Thoracic aorta (tissue), 2 donors: Measurements from ENCODE around the gene TCF7. TPM values are rescaled to one million over a fixed set of nuclear protein-coding genes. Genes with fewer than 3 reads are reported as not detected.

Experiments used
- ATAC-seq: fragments of 150-250 bp; one replicate; pipeline ENCODE4 v1.8.0; 2017; ENCODE audit warnings: low read depth; ENCODE audit not compliant: insufficient number of reproducible peaks, low FRiP score
- DNase-seq: peaks from one replicate; pipeline ENCODE4 v3.0.0-alpha.2; 2020; ENCODE audit warnings: low spot score
- H3K27ac ChIP-seq, 2 donors: fragments of 200-600 bp; sonication (generic); 1 replicate in 1 of 2; 2 replicates in 1 of 2; pipeline ENCODE4 v1.5.1; 2016; ENCODE audit warnings: mild to moderate bottlenecking in 2 of 2, moderate library complexity in 2 of 2
- H3K27me3 ChIP-seq: fragments of 200-600 bp; sonication (generic); replicated peaks from 2 replicates; pipeline ENCODE4 v1.6.0; 2016; ENCODE audit warnings: mild to moderate bottlenecking; ENCODE audit not compliant: insufficient read depth
- H3K36me3 ChIP-seq: fragments of 200-600 bp; sonication (generic); one replicate; pipeline ENCODE4 v1.5.1; 2016
- H3K4me1 ChIP-seq, 2 donors: fragments of 200-600 bp; sonication (generic); 1 replicate in 1 of 2; 2 replicates in 1 of 2; pipeline versions ENCODE4 v1.5.1 to v1.6.0; 2016; ENCODE audit warnings: low read depth in 2 of 2, mild to moderate bottlenecking in 1 of 2; ENCODE audit not compliant: control insufficient read depth in 1 of 2
- H3K4me3 ChIP-seq: fragments of 200-600 bp; sonication (generic); 2 replicates; pipeline ENCODE4 v1.5.1; 2016; ENCODE audit warnings: mild to moderate bottlenecking
- H3K9me3 ChIP-seq: fragments of 200-600 bp; sonication (generic); 2 replicates; pipeline ENCODE4 v1.5.1; 2016
- total RNA-seq, 2 donors: library from RNA; depleted of rRNA; stranded (reverse); fragments of >200 nt; gene quantifications; one replicate each; pipeline versions ENCODE4 v1.1.0 to v1.2.3, GENCODE V29; 2016
- TF ChIP-seq, protein P1 (sequence below): fragments of 200-600 bp; sonication (generic); IDR thresholded peaks from one replicate; pipeline ENCODE4 v1.5.1; 2019; ENCODE audit warnings: antibody characterized with exemption

Gene TCF7
- total RNA-seq, 2 donors from 2014 or later: 0.54 to 2.1 TPM

DNA sequence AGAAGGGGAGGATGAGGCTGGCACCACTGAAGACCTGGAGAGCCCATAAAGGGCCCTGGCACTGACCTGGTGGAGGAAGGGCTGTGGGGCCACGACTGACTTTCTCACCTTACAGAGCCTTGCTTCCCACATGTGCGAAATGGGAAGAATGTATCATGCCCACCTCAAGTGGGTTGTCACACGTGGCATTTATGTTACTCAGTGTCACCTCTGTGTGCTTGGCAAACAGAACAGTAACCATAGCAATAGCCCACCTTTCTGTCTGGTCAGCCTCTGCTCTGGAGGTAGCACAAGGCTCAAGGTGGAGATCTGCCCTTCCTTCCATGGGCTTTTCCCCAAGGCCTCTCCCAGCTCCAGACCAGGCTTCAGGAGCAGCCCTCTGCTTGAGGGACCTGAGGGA is 16.7 kb downstream of the TCF7 start:
- ATAC-seq: no peak
- peaks cover 4% of the 10 kb centered on the region for H3K36me3 ChIP-seq
- no peaks in the 10 kb centered on the region for H3K27me3 ChIP-seq
- peaks cover under 1 to 23% of the 10 kb centered on the region in 2 donors for H3K4me1 ChIP-seq
- TF ChIP-seq, protein P1, sequence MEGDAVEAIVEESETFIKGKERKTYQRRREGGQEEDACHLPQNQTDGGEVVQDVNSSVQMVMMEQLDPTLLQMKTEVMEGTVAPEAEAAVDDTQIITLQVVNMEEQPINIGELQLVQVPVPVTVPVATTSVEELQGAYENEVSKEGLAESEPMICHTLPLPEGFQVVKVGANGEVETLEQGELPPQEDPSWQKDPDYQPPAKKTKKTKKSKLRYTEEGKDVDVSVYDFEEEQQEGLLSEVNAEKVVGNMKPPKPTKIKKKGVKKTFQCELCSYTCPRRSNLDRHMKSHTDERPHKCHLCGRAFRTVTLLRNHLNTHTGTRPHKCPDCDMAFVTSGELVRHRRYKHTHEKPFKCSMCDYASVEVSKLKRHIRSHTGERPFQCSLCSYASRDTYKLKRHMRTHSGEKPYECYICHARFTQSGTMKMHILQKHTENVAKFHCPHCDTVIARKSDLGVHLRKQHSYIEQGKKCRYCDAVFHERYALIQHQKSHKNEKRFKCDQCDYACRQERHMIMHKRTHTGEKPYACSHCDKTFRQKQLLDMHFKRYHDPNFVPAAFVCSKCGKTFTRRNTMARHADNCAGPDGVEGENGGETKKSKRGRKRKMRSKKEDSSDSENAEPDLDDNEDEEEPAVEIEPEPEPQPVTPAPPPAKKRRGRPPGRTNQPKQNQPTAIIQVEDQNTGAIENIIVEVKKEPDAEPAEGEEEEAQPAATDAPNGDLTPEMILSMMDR: no peak
- no peak overlapping the region for H3K4me3 ChIP-seq
- H3K9me3 ChIP-seq: no peaks in the 10 kb centered on the region
- H3K27ac ChIP-seq: no peak overlapping the region
- no peak for DNase-seq

DNA sequence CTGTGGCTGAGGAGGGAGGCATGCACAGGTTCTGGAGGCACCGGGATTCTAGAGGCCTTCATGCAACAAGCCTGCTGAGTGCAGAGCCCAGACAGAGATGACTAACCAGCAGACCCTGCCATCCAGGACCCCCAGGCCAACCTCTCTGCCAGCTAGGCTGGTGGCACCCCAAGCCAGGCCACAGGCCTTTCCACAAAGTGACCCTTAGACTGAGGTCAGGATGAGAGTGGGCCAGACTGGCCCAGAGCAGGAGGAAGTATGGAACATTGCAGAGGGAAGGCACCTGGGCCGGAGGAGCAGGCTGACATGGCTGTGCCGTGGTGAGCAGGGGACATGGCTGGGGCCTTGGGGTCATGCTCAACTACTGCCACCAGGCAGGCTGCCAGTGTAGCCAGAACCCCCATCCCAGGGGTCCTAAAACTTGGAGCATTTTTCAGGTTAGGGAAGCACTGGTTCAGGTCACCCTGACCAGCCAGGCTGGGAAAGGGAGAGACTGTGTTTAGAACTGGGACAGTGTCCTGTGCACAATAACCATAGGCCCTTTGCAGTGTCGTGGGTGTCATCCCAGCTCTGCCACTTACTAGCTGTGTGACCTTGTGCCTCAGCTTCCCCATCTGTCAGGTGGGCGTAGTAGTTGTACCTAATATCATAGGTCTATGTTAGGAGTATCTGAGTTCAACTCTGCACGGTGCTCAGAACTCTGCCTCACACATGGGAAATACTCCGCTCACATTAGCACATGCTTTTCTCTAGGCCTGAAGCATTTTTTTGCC is 17.3 kb downstream of the TCF7 start:
- H3K4me1 ChIP-seq: peaks cover 0 to 18% of the 10 kb centered on the region in 2 donors
- TF ChIP-seq, protein P1: no peak
- H3K36me3 ChIP-seq: peaks cover 10% of the 10 kb centered on the region
- H3K4me3 ChIP-seq: no peak overlapping the region
- DNase-seq (no peak), ATAC-seq (no peak)
- no peak overlapping the region for H3K27ac ChIP-seq
- H3K27me3 ChIP-seq: no peaks in the 10 kb centered on the region
- H3K9me3 ChIP-seq: no peaks in the 10 kb centered on the region

DNA sequence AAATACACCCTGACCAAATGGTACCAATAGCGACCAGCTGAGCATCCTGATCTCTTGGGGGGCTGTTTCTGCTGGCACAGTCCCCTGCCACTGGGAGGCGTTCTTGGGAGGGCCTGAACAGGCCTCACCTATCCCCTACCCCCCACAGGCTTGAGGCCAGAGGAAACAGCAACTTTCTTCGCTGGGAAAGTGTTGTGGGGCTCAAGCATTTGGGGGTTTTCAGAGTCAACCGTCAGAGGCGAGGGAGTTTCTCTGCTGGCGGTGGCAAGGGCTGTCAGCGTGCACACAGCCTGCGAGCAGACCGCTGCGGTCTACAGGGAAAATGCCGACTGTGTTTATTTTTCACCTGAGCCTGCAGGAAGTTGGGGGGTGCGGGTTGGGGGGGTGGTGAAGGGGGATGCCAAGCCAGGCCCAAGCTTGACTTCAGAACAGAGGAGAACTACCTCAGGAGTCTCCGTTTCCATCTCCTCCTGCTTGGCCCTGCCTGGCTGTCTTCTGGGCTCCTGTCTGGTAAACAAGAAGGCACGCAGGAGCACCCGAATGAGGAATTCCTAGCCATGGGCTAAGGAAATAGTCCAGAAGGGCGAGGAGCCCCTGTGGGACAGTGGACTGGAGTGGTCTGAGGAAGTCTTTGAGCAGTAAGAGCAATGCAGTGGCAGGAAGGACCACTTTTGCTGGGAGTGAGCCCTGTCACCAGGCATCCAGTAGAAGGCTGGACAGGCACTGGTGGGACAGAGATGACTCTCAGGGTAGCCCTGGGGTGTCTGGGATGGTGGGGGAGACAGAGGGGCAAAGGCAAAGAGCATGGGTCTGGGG is 18.1 kb downstream of the TCF7 start:
- DNase-seq (no peak), ATAC-seq (no peak)
- Histone ChIP-seq H3K27me3 (no peaks in the 10 kb centered on the region), H3K4me1 (peaks cover 0 to 12% of the 10 kb centered on the region in 2 donors), H3K4me3 (no peak overlapping the region), H3K9me3 (no peaks in the 10 kb centered on the region), H3K36me3 (peaks cover 12% of the 10 kb centered on the region), H3K27ac (no peak overlapping the region)
- TF ChIP-seq, protein P1: no peak

- no peak for ATAC-seq
- no peak overlapping the region for H3K27ac ChIP-seq
- peaks cover 12% of the 10 kb centered on the region for H3K36me3 ChIP-seq
These were observed 18.9 kb downstream of the TCF7 start for GRCh38 chr5:134133188-134133994.

More at GRCh38 chr5:134133188-134133994, 18.9 kb downstream of the TCF7 start:
- DNase-seq: no peak
- H3K4me1 ChIP-seq: peaks cover 0 to 4% of the 10 kb centered on the region in 2 donors
- H3K27me3 ChIP-seq: no peaks in the 10 kb centered on the region
- no peak overlapping the region for H3K4me3 ChIP-seq
- TF ChIP-seq, protein P1: no peak
- H3K9me3 ChIP-seq: no peaks in the 10 kb centered on the region
